HepG2 (cell line): ENCODE data around the gene GRB2. TPM values are rescaled to one million over a fixed set of nuclear protein-coding genes. Genes with fewer than 3 reads are reported as not detected.

Experiments used
- BCL3 ChIP-seq: sonication (generic); formaldehyde crosslinking; IDR thresholded peaks from 2 replicates; pipeline ENCODE4 v1.5.1; 2020; ENCODE audit warnings: mild to moderate bottlenecking, missing genetic modification reagents, moderate library complexity
- CENPT ChIP-seq: sonication (generic); formaldehyde crosslinking; IDR thresholded peaks from 2 replicates; pipeline ENCODE4 v1.8.0; 2022; ENCODE audit warnings: low read depth, mild to moderate bottlenecking, moderate library complexity, missing genetic modification reagents
- HDAC1 ChIP-seq: sonication (generic); formaldehyde crosslinking; IDR thresholded peaks from 2 replicates; pipeline ENCODE4 v1.5.1; 2020; ENCODE audit warnings: mild to moderate bottlenecking, missing genetic modification reagents
- HOXA9 ChIP-seq: sonication (generic); formaldehyde crosslinking; IDR thresholded peaks from 2 replicates; pipeline ENCODE4 v1.8.1; 2022; ENCODE audit warnings: missing genetic modification reagents, mild to moderate bottlenecking, moderate library complexity, borderline replicate concordance
- KDM2A ChIP-seq: sonication (generic); formaldehyde crosslinking; IDR thresholded peaks from 2 replicates; pipeline ENCODE4 v1.4.0; 2020; ENCODE audit warnings: low read depth, missing genetic modification reagents, borderline replicate concordance
- KDM5B ChIP-seq: sonication (generic); formaldehyde crosslinking; IDR thresholded peaks from 2 replicates; pipeline ENCODE4 v1.4.0; 2020; ENCODE audit warnings: missing genetic modification reagents, mild to moderate bottlenecking, borderline replicate concordance
- KLF11 ChIP-seq: IDR thresholded peaks from 2 replicates; pipeline ENCODE4 v1.6.1; 2016; ENCODE audit warnings: missing compliant biosample characterization
- NFATC3 ChIP-seq: sonication (generic); formaldehyde crosslinking; IDR thresholded peaks from 2 replicates; pipeline ENCODE4 v1.5.1; 2020; ENCODE audit warnings: mild to moderate bottlenecking, missing genetic modification reagents
- NR2F6 ChIP-seq, 2 experiments: IDR thresholded peaks; 2 replicates each; pipeline ENCODE4 v1.6.1; 2016; ENCODE audit warnings: antibody characterized with exemption in 1 of 2, mild to moderate bottlenecking in 1 of 2
- RFX3 ChIP-seq: IDR thresholded peaks from 2 replicates; pipeline ENCODE4 v1.6.1; 2016; ENCODE audit warnings: missing biosample characterization, missing genetic modification reagents
- ZBTB34 ChIP-seq: sonication (generic); formaldehyde crosslinking; IDR thresholded peaks from 2 replicates; pipeline ENCODE4 v1.8.0; 2022; ENCODE audit warnings: mild to moderate bottlenecking, missing genetic modification reagents
- ZFP36L2 ChIP-seq: sonication (generic); formaldehyde crosslinking; IDR thresholded peaks from 2 replicates; pipeline ENCODE4 v1.4.0; 2020; ENCODE audit warnings: missing genetic modification reagents
- ZNF121 ChIP-seq: sonication (generic); formaldehyde crosslinking; IDR thresholded peaks from 2 replicates; pipeline ENCODE4 v1.5.0; 2020; ENCODE audit warnings: mild to moderate bottlenecking, missing genetic modification reagents
- ZNF354B ChIP-seq: sonication (generic); formaldehyde crosslinking; IDR thresholded peaks from 2 replicates; pipeline ENCODE4 v1.8.0; 2022; ENCODE audit warnings: mild to moderate bottlenecking, missing genetic modification reagents
- ZNF564 ChIP-seq: sonication (generic); formaldehyde crosslinking; IDR thresholded peaks from 2 replicates; pipeline ENCODE4 v1.8.1; 2023; ENCODE audit warnings: mild to moderate bottlenecking, missing genetic modification reagents
- ZNF577 ChIP-seq: sonication (generic); formaldehyde crosslinking; IDR thresholded peaks from 2 replicates; pipeline ENCODE4 v1.4.0; 2020; ENCODE audit warnings: mild to moderate bottlenecking, low read depth, missing genetic modification reagents, borderline replicate concordance
- ZNF703 ChIP-seq: sonication (generic); formaldehyde crosslinking; IDR thresholded peaks from 2 replicates; pipeline ENCODE4 v1.5.1; 2020; ENCODE audit warnings: missing genetic modification reagents, mild to moderate bottlenecking, moderate library complexity, borderline replicate concordance
- polyA plus RNA-seq, 8 experiments: library from polyadenylated mRNA; depleted of rRNA in 3 of 8; stranded (reverse) in 7 of 8; unstranded in 1 of 8; fragments of >200 nt; fragmentation: Illumina TruSeq in 4 of 8; extraction: Trizol in 4 of 8; gene quantifications; 2 replicates each; pipeline versions ENCODE4 v1.2.1 to v1.2.3, GENCODE V29; 2011 to 2016; ENCODE audit warnings: low read depth in 4 of 8, missing spikeins in 1 of 8, mixed read lengths in 1 of 8; ENCODE audit not compliant: insufficient read depth in 1 of 8
- total RNA-seq, 5 experiments: library from RNA; depleted of rRNA; stranded (reverse); fragments of >200 nt; fragmentation: Illumina TruSeq; extraction: Trizol; gene quantifications; 2 replicates each; pipeline ENCODE4 v1.2.3, GENCODE V29; 2016; ENCODE audit warnings: low read depth in 1 of 5
- TF ChIP-seq, protein P1 (sequence below): sonication (generic); formaldehyde crosslinking; conservative IDR thresholded peaks from 2 replicates; pipeline ENCODE4 v1.8.1; 2023; ENCODE audit warnings: missing genetic modification reagents

Gene GRB2
- total and polyA plus RNA-seq, 2 of the 13 experiments (the other 11 are each of a cell fraction or from before 2014, with no cell fraction given), result 84.6 to 92.3 TPM

- TF ChIP-seq CENPT (CRISPR knock-in tag) (no peak; the same call in 1 of the 2 replicates), ZNF121 (CRISPR knock-in tag) (0 out of 2 replicates have a peak, but pooled peaks have one; percentile 18), ZNF354B (CRISPR knock-in tag) (no peak), ZNF703 (CRISPR knock-in tag) (no peak; the same call in 1 of the 2 replicates), HDAC1 (CRISPR knock-in tag) (peak; percentile 73), ZNF564 (0 out of 2 replicates have a peak, but pooled peaks have one; percentile 17), ZBTB34 (CRISPR knock-in tag) (peak; percentile 55; the same call in 1 of the 2 replicates), RFX3 (CRISPR knock-in tag) (no peak), KDM2A (CRISPR knock-in tag) (peak; percentile 94), NFATC3 (CRISPR knock-in tag) (0 out of 2 replicates have a peak, but pooled peaks have one; percentile 80), ZNF577 (0 out of 2 replicates have a peak, but pooled peaks have one; percentile 34), BCL3 (peak; percentile 57; the same call in 1 of the 2 replicates), KDM5B (peak; percentile 49; the same call in 1 of the 2 replicates), HOXA9 (CRISPR knock-in tag) (peak; percentile 69; the same call in 1 of the 2 replicates), ZFP36L2 (CRISPR knock-in tag) (no peak), NR2F6 (IDR thresholded peaks at IDR 0.05) (no peak), NR2F6 (CRISPR knock-in tag; IDR thresholded peaks at IDR 0.05) (no peak), KLF11 (CRISPR knock-in tag) (no peak)
- TF ChIP-seq, protein P1, sequence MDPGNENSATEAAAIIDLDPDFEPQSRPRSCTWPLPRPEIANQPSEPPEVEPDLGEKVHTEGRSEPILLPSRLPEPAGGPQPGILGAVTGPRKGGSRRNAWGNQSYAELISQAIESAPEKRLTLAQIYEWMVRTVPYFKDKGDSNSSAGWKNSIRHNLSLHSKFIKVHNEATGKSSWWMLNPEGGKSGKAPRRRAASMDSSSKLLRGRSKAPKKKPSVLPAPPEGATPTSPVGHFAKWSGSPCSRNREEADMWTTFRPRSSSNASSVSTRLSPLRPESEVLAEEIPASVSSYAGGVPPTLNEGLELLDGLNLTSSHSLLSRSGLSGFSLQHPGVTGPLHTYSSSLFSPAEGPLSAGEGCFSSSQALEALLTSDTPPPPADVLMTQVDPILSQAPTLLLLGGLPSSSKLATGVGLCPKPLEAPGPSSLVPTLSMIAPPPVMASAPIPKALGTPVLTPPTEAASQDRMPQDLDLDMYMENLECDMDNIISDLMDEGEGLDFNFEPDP (CRISPR knock-in tag), result no peak
These were observed 134.1 kb downstream of the GRB2 start (continued) for GRCh38 chr17:75271233-75271954.
